ENCODE data around the gene EDRF1.

GRCh38 chr10:125694883-125695282, 24.6 kb upstream of the EDRF1 start:
- TF ChIP-seq CTCF (IDR thresholded peaks at IDR 0.05) (no peak), POLR2A (IDR thresholded peaks at IDR 0.05) (no peak)
